ENCODE results near the gene NCCRP1. TPM values are rescaled to one million over a fixed set of nuclear protein-coding genes. Genes with fewer than 3 reads are reported as not detected.
A peak's percentile ranks its signal among the peaks of the same experiment; 100 is the strongest.

NCCRP1 gene
- total RNA-seq, 3 donors from 2014 or later = 0.66 to 2.9 TPM; not detected in 1

- H3K9me3 ChIP-seq = no peaks in the 10 kb centered on the region
- H3K36me3 ChIP-seq = no peaks in the 10 kb centered on the region
- intact Hi-C loops (cut with DNase I; ENCODE audit: low total_unique reads) = no loop called here
- TF ChIP-seq POLR2AphosphoS5 (IDR thresholded peaks at IDR 0.05) (no peak), POLR2A (IDR thresholded peaks at IDR 0.05) (no peak), CTCF (IDR thresholded peaks at IDR 0.05) (no peak)
- no peaks in the 10 kb centered on the region for H3K27me3 ChIP-seq
- no peak for DNase-seq (ENCODE audit: low spot score in 2 of 2)
- H3K4me3 ChIP-seq = peak overlapping the region in 1 of 3 donors; percentile 59
- H3K4me1 ChIP-seq = peaks cover 42 to 63% of the 10 kb centered on the region in 2 donors
- no peak overlapping the region for H3K27ac ChIP-seq
These were observed 38.8 kb upstream of the NCCRP1 start for GRCh38 chr19:39157997-39158389.

DNA sequence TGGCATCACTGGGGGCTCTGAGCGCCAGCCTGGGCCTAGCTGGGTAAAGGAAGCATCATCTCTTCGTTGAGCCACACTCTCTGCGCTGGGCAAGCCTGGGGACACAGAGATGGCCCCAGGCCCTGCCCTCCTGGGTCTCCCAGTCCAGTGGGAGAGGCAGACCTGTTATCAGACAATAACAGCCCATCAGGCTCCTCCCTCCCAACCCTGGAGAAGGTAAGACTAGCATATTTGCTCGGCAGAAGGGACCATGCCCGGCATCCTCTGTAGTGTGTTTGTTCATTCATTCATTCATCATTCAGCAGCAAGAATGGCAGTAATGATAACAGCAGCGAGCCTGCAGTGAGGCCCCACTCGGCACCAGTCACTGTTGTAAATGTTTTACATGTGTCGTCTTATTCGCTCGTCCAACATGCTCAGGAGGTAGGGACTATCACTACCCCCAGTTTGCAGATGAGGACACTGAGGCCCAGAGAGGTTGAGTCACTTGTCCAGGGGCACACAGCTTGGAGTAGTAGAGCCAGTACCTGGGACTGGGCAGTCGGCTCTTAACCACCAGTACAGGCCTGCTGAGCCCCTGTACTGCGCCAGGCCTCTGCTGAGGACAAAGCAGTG is 38.0 kb upstream of the NCCRP1 start:
- no peaks in the 10 kb centered on the region for H3K27me3 ChIP-seq
- H3K4me3 ChIP-seq = no peak overlapping the region
- intact Hi-C loops (cut with DNase I; ENCODE audit: low total_unique reads) = no loop called here
- TF ChIP-seq CTCF (IDR thresholded peaks at IDR 0.05) (no peak), POLR2AphosphoS5 (IDR thresholded peaks at IDR 0.05) (no peak), POLR2A (IDR thresholded peaks at IDR 0.05) (no peak)
- peaks cover 42 to 63% of the 10 kb centered on the region in 2 donors for H3K4me1 ChIP-seq
- no peaks in the 10 kb centered on the region for H3K36me3 ChIP-seq
- no peak for DNase-seq (ENCODE audit: low spot score in 2 of 2)
- peak overlapping the region; percentile 32 to 42 for H3K27ac ChIP-seq
- no peaks in the 10 kb centered on the region for H3K9me3 ChIP-seq

DNA sequence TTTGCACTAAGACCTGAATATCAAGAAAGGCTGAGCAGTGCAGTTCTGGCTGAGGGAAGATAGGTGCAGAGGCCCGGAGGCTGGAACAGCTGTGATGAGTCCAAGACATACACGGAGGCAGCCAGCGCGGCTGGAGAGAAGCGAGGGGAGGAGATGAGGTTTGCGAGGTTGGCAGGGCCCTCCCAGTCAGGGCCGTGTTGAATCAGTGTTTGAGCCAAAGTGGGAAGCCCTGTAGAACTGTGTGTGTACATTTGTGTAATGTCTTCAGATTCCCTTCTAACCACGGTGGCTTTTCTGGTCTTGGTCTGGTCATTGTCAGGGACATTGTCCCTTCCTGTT is 36.3 kb upstream of the NCCRP1 start:
- intact Hi-C loops (cut with DNase I; ENCODE audit: low total_unique reads) = no loop called here
- H3K27ac ChIP-seq = peak overlapping the region; percentile 95 to 97
- peak; percentile 84 to 94 for DNase-seq (ENCODE audit: low spot score in 2 of 2)
- peak overlapping the region in 1 of 3 donors; percentile 42 for H3K4me3 ChIP-seq
- no peaks in the 10 kb centered on the region for H3K36me3 ChIP-seq
- H3K4me1 ChIP-seq = peaks cover 35 to 54% of the 10 kb centered on the region in 2 donors
- no peaks in the 10 kb centered on the region for H3K9me3 ChIP-seq
- TF ChIP-seq POLR2AphosphoS5 (IDR thresholded peaks at IDR 0.05) (no peak), CTCF (IDR thresholded peaks at IDR 0.05) (no peak), POLR2A (IDR thresholded peaks at IDR 0.05) (no peak)
- H3K27me3 ChIP-seq = no peaks in the 10 kb centered on the region

- H3K9me3 ChIP-seq = no peaks in the 10 kb centered on the region
- H3K27ac ChIP-seq = peak overlapping the region; percentile 95 to 97
- peaks cover 29 to 53% of the 10 kb centered on the region in 2 donors for H3K4me1 ChIP-seq
These were observed 35.7 kb upstream of the NCCRP1 start for GRCh38 chr19:39160889-39161672.

More at GRCh38 chr19:39160889-39161672, 35.7 kb upstream of the NCCRP1 start:
- Histone ChIP-seq H3K36me3 (no peaks in the 10 kb centered on the region), H3K4me3 (peak overlapping the region in 1 of 3 donors; percentile 42), H3K27me3 (no peaks in the 10 kb centered on the region)
- peak; percentile 76 to 91 for DNase-seq (ENCODE audit: low spot score in 2 of 2)
- intact Hi-C loops (cut with DNase I; ENCODE audit: low total_unique reads) = no loop called here
- TF ChIP-seq POLR2AphosphoS5 (IDR thresholded peaks at IDR 0.05) (no peak), CTCF (IDR thresholded peaks at IDR 0.05) (no peak), POLR2A (IDR thresholded peaks at IDR 0.05) (no peak)
